GM12875 (cell line): ENCODE measurements around the gene LINC01488.

Source experiments
- H3K4me3 ChIP-seq: one replicate; pipeline ENCODE4 v1.5.1; 2011; ENCODE audit warnings: low read depth, low read length, control low read depth
- TF ChIP-seq, protein P1 (sequence below): IDR thresholded peaks from 2 replicates; pipeline ENCODE4 v1.5.1; 2011; ENCODE audit warnings: low read depth, mild to moderate bottlenecking, control low read depth, inconsistent platforms, low read length, moderate library complexity, borderline replicate concordance; ENCODE audit not compliant: insufficient read depth

Gene LINC01488

DNA sequence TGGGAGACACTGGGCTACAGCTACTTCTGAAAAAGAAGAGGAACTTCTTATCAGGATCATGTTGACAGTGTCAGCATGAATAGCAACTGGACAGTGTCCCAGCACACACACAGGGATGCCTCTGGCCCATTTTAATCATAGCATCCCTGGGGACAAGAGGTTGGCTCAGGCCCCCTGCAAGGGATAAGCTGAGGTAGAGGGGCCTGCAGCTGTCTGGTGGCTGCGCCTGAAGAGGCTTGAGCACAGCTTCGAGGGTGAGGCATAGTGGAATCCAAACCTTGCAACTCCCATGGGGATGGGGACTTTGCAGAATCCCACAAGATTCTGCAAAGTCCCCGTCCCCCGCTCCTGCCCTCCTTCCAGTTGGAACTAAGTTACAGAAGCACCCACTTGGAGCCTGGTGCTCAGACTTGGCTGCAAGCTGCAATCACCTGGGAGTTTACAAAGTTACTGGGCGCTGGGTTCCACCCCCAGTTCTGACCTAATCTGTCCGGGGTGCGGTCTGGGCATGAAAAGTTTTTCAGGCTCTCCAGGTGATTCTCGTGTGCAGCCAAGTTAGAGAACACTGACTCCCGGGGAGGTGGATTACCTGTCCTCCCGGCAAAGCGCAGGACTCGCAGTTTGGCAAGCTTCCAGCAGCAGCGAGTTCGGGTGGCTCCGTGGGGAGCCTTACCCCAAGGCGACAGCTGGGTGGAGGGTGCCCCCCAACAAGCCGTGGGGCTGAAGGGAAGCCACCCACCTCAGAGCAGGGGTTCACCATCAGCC, 16.0 kb upstream of the LINC01488 start:
- no peak overlapping the region for H3K4me3 ChIP-seq
- TF ChIP-seq, protein P1, sequence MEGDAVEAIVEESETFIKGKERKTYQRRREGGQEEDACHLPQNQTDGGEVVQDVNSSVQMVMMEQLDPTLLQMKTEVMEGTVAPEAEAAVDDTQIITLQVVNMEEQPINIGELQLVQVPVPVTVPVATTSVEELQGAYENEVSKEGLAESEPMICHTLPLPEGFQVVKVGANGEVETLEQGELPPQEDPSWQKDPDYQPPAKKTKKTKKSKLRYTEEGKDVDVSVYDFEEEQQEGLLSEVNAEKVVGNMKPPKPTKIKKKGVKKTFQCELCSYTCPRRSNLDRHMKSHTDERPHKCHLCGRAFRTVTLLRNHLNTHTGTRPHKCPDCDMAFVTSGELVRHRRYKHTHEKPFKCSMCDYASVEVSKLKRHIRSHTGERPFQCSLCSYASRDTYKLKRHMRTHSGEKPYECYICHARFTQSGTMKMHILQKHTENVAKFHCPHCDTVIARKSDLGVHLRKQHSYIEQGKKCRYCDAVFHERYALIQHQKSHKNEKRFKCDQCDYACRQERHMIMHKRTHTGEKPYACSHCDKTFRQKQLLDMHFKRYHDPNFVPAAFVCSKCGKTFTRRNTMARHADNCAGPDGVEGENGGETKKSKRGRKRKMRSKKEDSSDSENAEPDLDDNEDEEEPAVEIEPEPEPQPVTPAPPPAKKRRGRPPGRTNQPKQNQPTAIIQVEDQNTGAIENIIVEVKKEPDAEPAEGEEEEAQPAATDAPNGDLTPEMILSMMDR: no peak

DNA sequence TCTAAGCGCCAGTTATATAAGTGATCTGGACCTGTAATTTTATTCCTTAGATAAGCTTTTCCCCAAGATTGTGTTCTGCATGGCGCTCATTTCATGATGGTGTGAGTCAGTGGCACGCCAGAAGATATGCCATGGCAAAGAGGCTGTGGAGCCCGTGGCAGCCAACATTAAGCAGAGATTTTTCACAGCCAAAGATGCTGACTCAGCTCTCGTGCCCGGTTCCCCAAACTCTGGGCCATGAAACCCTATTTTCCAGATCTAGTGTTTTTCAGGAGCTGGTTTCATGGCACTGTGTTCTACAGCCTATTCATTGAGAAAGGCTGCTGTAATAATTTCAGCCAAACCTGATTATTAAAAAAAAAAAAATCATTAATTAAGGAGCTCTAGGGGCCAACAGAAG, 15.4 kb upstream of the LINC01488 start:
- no peak overlapping the region for H3K4me3 ChIP-seq
- TF ChIP-seq, protein P1: no peak

DNA sequence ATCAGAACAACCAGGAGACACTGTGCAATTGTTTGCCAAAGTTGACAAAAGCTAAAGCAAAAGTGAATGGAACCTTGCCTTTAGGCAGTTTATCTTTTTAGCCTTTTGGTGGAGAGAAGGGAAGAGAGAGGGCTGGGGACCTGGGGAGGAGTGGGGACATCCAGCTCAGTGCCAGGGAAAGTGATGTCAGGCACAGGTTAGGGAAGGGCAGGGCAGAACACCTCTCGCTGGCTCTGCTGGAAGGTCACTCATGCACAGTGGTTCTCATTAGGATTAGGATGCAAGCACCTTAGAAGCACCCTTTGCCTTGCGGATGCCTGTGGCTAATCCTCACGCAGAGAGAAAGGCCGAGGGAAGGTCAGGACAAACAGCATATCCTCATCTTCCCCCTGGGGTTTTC, 14.3 kb upstream of the LINC01488 start:
- no peak overlapping the region for H3K4me3 ChIP-seq
- TF ChIP-seq, protein P1: no peak

DNA sequence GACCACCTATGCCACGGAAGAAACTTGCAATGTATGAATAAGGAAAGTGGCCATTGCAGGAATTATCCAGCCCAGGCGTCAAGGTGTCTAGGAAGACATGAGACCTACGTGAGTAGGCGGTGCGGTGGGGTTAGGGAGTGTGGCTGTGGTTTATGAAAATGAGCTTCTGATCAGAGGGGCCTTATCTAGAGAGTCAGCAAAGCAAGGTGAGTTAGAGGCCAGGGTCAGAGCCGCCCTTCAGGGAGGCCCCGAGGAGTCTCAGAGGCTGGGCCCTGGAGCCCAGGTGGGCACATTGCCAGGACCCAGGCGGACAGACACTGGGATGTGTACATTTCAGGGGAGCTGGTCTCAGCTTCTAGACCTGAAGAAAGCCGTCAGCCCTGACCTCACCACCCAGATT, 13.8 kb upstream of the LINC01488 start:
- no peak overlapping the region for H3K4me3 ChIP-seq
- TF ChIP-seq, protein P1: no peak

DNA sequence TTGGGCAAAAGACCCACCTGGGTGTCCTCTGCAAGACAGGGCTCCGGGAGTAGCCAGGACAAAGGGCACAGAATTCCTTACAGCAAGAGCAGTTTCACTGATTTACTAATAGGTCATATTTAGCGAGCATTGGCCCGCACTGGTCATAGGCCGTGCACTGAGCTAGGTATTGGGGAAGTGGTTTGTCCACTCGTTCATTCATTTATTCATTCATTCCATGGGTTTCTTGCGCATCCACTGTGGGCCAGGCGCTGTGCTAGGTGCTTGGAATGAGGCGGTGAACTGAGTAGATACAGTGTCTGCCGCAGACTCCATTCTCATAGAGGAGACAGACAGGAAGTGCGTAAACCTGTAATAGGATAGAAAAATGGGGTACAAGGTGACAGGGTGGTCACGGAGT, 13.2 kb upstream of the LINC01488 start:
- H3K4me3 ChIP-seq: no peak overlapping the region
- TF ChIP-seq, protein P1: no peak

DNA sequence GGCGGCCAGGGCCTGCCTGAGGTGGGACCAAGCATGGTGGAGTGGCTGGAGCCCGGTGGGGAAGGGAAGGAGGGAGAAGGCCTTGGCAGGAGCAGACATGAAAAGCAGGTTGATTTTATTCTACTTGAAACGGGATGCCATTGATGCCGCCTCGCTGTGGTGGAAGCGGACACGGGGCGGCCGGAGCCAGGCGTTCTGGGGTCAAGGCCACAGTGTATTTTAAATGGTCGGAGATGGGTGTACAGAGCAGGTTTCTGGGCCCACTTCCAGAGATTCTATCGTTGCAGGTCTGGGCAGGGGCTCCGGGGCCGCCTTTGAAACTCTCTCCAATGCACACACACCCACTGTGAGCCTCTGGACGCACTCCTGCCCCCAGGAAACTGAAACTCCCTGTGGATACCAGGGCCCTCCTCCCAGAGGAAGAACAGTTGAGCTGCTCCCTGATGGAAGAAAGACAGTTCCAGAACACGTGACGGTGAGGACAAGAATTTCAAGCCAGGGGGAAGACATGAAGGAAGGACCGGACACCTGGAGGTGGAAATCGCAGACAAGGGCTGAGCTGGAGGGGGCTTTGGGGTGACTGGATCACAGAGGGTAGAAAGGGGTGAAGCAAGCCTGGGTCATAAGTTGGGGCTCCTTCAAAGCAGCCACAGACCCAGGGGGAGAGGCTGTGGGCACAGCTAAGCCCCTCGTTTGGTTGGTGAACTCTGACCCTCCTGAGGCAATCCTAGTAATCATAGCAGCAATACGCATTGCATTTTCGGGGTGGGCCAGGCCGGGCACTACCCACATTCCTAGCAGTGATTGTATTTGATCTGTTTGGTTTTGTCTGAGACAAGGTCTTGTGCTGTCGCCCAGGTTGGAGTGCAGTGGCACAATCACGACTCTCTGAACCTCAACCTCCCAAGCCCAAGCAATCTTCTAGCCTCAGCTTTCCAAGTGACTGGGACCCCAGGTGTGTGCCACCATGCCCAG, 12.3 kb upstream of the LINC01488 start:
- no peak overlapping the region for H3K4me3 ChIP-seq
- TF ChIP-seq, protein P1: no peak
